HG03469 (cell line): ENCODE results near the gene C1QTNF7.

ENCODE experiments used
- ATAC-seq: cut with Tn5 transposase; IDR thresholded peaks from one replicate; pipeline ENCODE4 v1.9.1; 2021; ENCODE audit warnings: mild to moderate bottlenecking, moderate library complexity, moderate number of reproducible peaks; ENCODE audit not compliant: unreplicated experiment

C1QTNF7 gene, protein sequence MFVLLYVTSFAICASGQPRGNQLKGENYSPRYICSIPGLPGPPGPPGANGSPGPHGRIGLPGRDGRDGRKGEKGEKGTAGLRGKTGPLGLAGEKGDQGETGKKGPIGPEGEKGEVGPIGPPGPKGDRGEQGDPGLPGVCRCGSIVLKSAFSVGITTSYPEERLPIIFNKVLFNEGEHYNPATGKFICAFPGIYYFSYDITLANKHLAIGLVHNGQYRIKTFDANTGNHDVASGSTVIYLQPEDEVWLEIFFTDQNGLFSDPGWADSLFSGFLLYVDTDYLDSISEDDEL

DNA sequence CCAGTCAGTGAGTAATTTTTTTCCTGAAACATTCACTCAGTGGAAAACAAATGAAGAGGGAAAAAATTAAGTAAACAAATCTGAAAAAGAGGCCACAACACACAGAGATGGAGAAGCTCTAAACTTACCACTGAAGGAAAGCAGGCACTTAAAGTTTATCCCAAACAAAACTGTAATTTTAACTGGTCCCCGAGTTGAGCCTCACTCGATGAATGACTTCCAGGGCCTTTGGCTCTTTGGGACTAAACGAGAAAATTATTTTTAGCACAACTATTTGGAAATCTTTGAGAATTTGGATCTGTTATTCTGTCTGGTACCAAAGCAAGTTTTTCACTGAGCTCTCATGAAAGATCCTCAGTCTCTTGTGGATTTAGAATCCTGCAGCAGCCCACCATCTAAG, at the start of gene C1QTNF7:
TSS of gene C1QTNF7 (plus strand) at position 333 of the 400 bp plus-strand sequence. CDS start 7,711 bp downstream, outside the sequence.
- no peak for ATAC-seq

DNA sequence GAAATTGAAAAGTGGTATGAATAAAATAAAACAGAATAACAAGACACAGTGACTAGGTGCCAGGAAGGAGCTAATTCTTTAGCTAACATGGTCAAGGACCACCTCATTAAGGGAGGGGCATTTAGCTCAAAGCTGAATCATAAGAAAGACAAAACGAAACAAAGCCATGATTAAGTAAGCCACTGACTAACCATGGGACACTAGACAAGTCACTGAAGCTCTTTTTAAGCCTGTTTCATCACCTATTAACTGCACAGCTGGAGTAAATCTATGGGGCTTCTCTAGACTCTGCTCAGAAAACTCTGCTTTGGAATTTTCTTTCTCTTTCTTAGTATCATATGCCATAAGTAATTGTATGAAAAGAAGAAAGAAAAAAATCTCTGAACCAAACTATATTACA, 49.8 kb upstream of the C1QTNF7 start:
- no peak for ATAC-seq

DNA sequence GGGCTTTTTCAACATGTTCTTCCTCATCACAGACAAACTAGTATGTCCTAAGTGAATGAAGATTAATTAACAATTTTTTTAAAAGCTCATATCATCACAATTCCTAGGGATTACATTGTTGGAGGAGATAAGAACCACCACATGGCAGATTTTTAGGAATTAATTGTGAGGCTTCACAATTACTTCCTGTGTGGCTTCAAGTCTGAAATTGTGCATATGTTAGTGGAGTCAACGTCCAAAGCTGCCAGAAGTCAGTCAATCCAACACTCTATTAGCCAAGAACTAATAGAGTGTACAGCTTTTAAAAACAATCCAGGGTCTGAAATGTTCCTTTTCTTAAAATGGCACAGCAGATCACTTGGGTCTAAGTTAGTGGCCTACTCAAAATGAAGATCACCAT, 49.3 kb upstream of the C1QTNF7 start:
- ATAC-seq, result no peak

DNA sequence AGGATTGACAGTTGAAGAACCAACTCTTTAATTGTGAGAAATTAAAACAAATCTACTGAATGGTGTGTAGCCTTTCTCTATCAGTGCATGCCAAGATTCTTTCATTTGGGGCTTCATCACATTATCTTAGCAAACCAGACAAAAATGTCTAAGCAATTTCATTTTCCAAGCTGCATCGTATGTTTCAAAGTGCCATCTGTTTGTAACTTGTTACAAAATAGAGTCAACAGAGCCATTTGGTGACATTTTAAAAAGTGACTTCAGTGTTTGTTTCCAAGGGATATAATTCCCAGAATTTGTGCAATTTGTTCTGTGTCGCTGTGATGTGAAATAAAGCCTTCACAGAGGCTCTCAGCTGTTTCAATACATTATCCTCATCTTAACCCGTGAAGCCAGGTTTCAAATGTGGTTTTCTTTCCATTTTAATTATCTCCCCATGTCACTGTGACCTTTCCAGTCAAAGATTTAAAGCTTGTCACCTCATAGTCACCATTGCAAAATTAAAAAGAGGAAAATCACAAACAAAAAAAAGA, 46.0 kb upstream of the C1QTNF7 start:
- ATAC-seq, result no peak

DNA sequence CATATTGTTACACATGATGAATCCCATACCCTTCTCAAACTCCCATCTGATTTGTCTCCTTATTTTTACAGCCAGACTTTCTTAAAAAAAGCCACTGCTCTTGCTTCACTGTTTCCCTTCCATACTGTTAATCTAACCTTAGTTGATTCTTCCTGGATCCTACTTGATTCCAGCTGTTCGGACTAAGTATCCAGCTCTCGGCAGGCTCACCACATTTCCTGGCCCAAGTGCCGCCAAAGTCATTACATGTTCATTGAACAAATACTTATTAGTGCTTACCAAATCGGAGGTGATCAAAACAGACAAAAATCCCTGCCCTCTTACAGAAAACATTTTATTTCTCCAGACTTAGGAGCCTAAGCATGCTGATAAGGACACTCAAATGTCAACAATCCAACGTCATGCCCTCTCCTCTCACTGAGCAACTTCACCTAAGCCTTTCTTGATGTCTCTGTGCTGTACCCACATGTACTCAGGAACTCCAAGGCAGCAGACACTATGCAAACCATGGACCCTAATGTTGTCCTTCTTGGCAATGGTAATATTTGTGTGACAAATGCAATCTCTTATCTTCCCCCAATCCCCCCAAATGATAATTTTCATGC, 45.1 kb upstream of the C1QTNF7 start:
- no peak for ATAC-seq

DNA sequence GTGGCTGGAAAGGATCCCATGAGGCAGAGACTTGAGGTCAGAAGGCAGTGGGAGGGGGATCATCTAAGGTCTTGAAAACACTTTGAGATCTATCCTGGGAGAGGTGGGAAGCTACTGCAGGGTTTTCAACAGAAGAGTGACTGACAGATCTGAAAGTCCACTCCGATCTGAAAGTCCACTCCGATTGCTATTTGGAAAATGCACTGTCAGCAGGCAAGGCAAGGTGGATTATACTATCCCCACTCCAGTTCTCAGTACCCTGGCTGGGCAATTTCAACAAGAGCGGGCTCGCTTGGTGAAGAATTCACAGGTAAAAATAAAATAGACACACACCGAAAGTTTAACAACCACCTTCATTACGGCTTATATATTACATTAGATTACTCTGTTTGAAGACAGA, 42.3 kb upstream of the C1QTNF7 start:
- ATAC-seq, result no peak

DNA sequence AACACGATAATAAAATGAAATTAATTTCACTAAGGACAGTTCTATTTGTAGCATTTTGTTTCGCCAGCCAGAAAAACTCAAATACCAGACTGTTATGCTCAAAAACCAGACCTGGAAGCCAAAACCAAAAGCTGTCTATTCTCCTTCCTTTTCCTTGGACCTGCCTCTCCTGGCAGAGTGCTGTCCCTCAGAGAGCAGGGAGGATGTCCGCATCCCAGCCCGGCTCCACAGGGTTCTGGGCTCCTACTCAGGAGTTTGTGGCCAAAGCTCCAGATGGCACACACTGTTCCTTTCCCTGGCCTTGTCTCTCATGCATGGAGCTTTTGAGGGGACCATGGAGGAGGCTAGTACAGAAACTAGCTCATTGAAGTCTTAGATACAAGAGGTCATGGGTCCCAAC, 41.9 kb upstream of the C1QTNF7 start:
- ATAC-seq, result no peak

DNA sequence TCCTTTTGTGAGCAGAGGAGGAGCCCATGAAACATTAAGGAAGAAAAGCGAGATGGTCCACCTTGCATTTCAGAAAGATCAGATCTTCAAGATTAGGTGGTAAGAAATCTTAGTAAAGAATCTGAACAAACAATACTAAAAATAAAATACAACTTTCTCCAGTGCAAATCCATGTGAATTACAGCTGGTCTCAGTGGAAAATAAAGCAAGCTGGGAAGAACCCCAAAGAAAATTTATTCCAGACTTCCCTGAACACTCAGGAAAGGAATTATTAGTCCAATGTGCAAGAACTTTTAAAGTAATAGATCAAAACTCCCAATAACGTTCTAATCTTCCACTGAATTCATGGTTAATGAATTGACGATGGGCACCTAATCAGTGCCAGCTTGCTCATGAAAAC, 37.3 kb upstream of the C1QTNF7 start:
- ATAC-seq, result no peak

DNA sequence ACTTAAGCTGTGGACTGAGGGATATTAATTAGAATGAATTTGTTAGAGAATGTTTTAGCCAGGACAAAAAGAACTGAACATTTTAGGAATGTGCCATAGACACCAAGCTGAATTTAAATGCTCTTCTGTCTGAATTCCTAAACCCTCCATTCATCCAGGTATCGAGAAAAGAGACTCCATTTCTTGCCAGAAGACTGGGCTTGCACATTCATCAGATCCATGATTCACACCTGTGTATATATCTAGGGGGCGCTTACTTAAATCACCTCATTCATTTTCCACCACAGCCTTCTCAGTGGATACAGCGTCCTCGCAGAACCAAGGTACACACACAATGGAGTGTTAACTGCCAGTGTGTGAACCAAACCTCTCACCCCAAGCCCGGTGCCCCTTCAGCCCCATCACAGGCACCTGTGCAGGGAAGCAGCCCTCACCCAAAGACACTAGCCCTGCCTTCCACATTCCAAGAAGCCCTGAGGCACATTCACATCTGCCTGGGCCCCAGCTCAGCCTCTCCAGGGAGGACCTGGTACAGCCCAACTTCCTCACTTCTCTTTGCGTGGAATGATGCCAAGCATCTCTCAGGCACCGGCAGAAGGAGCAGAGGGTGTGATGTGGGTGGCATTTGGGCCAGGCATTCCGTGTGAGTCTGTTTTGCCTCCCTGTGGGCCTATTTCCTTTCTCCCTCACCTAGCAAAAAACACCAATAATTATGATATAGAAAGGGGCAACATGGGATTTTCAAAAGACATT, 35.6 kb upstream of the C1QTNF7 start:
- ATAC-seq, result no peak

DNA sequence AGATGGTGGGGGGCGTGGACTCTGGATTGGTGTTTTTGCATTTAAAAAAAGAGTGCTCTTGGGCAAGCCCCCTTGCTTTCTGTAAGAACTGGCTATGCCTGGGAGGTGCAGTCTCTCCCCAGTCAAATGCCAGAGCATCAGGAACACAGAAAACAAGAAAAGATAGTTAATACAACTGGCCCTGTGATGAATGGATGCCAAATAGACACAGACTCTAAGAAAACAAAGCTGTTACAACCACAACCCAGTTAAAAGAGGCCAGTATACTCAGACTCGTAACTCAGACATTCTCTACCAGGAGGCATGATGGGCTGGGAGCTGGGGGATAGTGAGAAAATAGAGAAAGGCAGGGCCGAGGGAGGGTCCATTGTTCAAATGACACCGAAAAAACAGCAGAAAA, 32.5 kb upstream of the C1QTNF7 start:
- ATAC-seq, result no peak

DNA sequence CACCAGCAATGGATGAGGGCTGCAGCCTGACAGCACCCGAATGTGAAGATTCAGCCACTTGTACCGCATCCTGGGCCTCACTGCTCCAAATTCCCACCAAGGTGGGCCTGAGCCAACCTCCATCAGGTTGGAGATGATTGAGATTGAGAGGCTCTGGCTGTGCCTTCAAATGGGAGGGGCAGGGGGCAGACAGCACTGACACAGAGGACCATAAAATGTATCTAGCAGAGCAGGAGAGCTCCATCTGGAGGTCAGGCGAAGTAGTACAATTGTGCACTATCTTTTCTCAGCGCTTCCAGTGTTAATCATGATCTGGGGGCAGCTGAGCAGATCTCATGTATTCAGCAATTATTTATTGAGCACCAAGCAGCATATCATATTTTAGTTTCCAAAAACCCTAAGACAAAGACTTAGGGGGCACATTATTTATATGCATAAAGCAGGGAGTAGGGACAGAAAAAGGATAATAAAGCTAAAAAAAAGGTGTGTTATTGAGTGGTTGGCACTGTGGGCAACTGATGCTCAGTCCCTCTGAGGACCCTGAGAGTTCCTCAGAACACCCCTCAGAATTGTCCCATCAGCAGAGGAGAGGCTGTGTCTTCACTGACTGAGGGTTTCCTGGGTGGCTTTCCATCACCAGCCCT, 31.6 kb upstream of the C1QTNF7 start:
- ATAC-seq, result peak; percentile 72

DNA sequence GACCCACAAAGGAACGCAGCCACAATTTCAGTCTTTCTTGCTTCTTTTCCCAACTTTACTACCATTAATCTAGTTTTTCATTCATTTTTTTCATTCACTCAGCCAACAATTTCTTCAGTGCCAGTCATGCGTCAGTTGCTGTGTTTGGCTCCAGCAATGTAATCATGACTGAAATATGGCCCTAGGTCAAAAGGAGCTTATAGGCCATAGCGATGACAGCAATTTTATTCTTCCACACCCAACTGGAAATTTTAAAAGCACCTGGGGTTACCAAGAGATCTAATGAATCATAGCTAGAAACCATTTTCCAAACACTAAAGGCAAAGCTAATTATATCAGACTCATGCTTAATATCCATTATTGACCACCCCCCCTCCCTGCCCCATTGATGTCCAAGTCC, 29.8 kb upstream of the C1QTNF7 start:
- no peak for ATAC-seq

DNA sequence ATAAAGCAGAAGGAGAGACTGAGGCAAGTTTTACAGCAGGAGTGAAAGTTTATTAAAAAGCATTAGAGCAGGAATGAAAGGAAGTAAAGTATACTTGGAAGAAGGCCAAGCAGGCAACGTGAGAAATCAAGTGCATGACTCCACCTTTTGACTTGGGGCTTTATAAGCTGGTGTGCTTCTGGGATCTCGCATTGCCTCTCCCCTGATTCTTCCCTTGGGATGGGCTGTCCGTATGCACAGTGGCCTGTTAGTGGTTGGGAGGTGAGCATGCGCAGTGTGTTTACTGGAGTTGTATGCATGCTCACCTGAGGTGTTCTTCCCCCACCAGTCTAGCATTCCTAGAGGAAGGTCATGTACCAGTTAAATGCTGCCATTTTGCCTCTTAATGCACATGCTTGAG, 29.1 kb upstream of the C1QTNF7 start:
- no peak for ATAC-seq

DNA sequence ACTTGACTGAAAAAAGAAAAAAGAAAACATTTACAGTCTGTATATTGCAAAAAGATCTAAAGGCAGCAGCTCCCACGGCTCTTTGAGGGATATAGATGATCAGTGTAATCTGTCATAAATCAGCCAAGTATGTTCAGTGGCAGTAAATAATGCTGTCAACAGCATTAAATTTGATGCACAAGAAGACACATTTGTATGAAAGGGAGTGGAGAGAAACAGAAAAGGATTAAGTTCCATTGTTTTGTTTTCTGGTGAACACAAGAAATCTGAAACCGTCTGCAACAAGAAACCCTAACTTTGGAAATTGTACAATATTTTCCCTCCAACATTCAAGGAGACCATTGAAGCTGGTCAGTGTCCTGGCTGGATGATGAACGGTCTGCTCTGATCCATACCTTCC, 27.6 kb upstream of the C1QTNF7 start:
- ATAC-seq, result no peak

DNA sequence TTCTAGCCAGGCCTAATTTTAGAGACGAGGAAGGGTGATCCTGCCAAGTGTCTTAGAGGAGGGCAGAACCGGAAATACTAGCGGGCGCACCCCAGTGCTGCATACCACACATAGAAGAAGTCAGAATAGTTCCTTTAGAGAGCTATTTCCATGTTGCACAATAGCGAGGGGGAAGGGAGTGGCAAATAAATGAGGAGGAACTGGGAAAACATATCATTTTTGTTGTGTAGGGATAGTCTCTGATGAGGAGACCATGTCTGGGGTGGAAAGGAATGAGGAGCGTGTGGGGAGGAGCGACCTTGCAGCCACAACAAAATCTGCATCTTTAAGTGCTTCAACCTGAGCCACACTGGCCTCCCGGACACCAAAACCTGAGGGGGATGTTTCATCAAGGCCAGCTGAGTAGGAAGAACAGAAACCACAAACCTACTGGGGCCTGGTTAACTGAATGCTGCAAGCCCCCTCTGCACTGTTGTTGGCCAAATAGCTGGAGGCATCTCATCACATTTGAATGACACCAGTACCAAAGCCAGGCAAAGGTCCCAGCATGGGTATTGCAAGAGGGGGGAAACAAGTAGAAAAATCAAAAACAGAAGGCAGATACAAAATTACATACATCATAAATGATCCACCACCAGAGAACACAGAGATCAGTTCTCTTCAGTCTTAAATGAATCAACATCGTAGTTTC, 26.7 kb upstream of the C1QTNF7 start:
- peak; percentile 52 for ATAC-seq

DNA sequence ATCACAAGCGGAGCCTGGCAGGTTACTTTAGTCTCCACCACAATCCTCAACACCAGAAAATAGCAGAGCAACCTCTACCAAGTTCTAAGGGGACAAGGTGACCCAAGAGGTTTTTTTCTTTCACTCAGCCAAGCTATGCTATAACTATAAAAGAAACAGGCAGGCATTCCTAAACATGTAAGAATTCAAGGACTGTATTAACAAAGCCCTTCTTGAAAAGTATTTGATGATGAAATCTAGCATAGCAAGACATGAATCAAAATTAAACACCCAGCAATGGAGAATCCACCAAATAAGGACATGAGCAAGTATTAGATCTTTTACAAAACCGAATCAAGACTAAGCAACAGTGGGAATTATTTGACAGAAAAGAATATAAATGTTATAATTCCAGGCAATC, 25.7 kb upstream of the C1QTNF7 start:
- no peak for ATAC-seq

DNA sequence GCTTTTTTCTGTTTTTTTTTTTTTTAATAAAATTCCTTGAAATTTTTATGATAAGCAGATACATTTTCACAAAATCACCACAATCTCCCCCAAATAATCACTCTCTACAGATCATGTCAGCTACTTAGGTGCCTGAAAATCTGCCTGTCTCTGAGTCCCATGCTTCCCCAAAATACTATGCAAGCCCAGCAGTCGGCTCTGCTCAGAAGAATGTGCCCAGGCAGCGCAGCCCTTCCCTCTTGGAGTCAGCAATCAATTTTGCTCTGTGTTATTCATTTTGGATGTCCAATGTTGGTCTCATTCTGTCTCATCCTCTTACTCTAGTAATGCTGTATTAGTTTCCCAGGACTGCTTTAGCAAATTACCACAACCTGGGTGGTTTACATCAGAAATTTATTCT, 24.9 kb upstream of the C1QTNF7 start:
- ATAC-seq, result no peak

DNA sequence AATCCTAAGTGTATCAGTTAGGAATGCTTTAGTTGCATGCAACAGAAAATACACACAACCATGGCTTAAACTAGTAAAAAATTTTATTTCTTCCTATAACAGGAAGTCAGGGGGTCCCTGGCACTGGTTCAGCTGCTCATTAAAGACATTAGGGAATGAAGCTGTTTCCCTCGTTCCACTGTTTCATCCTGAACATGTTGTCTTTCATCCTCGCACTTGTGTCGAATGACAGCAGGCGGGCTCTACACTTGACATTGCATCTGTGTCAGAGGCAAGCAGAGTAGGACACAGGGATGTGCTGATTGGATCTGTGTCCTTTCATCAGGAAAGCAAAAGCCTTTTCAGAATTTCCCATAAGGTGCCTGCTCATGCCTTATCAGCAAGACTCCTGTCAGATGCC, 22.8 kb upstream of the C1QTNF7 start:
- ATAC-seq, result no peak

DNA sequence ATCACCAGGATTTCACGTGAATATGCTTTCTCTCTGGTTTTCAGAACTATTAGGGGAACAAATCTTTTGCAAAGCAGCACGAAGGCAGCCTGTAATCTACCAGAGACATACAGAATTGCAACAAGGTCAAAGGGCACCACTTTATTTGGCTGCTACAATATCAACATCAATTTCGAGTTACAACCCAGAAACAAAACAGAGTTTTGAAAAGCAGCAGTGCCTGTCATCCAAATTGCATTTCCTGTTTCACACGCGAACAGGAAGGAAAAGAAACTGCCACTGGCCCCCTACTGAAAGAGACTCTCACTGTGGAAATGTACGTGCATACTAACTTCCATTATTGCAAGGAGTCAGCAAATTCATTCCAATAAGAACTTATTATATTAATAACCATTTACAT, 17.1 kb upstream of the C1QTNF7 start:
- no peak for ATAC-seq

DNA sequence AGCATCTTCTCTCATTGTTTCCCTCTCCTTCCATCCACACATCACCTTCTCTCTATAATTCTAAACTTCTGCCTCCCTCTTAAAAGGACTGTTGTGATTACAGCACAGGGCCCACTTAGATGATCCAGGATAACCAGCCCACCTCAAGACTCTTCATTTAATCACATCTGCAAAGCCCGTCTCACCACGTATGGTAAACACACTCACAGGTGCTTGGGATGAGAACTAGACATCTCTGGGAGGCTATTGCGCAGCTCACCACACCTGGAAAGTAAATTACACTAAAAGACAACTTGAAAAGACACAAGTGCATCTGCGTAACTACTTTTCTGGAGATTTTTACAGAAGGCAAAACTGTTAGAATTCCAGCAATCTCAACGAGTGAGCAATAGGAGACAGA, 15.4 kb upstream of the C1QTNF7 start:
- ATAC-seq, result no peak
